Stomach (tissue), 9 donors: Measurements from ENCODE around the gene NT5DC1. TPM values are rescaled to one million over a fixed set of nuclear protein-coding genes. Genes with fewer than 3 reads are reported as not detected.

ENCODE experiments used
- DNase-seq, 2 donors: peaks; one replicate each; pipeline versions ENCODE4 v3.0.0 to v3.0.0-alpha.2; 2013 to 2019
- H3K27ac ChIP-seq, 5 donors: fragments of 200-600 bp in 4 of 5; sonication (generic) in 4 of 5; one replicate each; pipeline ENCODE4 v1.5.1; 2013 to 2019; ENCODE audit warnings: mild to moderate bottlenecking in 1 of 5, moderate library complexity in 1 of 5
- H3K27me3 ChIP-seq, 3 donors: fragments of 200-600 bp; sonication (generic); one replicate each; pipeline ENCODE4 v1.5.1; 2017 to 2019; ENCODE audit warnings: mixed run types in 1 of 3
- H3K36me3 ChIP-seq, 4 donors: fragments of 200-600 bp; sonication (generic); 1 replicate in 3 of 4; 2 replicates in 1 of 4; pipeline ENCODE4 v1.5.1; 2016 to 2019
- H3K4me1 ChIP-seq, 4 donors: fragments of 200-600 bp; sonication (generic); one replicate each; pipeline ENCODE4 v1.5.1; 2016 to 2019
- H3K4me3 ChIP-seq, 4 donors: fragments of 200-600 bp; sonication (generic) in 3 of 4; one replicate each; pipeline ENCODE4 v1.5.1; 2016 to 2019; ENCODE audit warnings: mild to moderate bottlenecking in 1 of 4
- H3K9me3 ChIP-seq, 4 donors: fragments of 200-600 bp; sonication (generic); one replicate each; pipeline ENCODE4 v1.5.1; 2016 to 2019
- EP300 ChIP-seq: sonication (generic); formaldehyde crosslinking; IDR thresholded peaks from one replicate; pipeline ENCODE4 v1.6.1; 2017; ENCODE audit warnings: antibody characterized with exemption
- POLR2A ChIP-seq, 4 donors: fragments of 450-650 bp; IDR thresholded peaks; one replicate each; pipeline ENCODE4 v1.6.1; 2016; ENCODE audit warnings: antibody characterized with exemption in 4 of 4, control low read depth in 2 of 4, mild to moderate bottlenecking in 1 of 4, moderate library complexity in 1 of 4
- POLR2AphosphoS5 ChIP-seq, 3 donors: sonication (generic); formaldehyde crosslinking; IDR thresholded peaks; one replicate each; pipeline ENCODE4 v1.6.1; 2016; ENCODE audit warnings: antibody characterized with exemption in 3 of 3
- WGBS, 5 donors: extraction: QIAGEN DNeasy Blood & Tissue Kit in 3 of 5; methylation state at CpG; one replicate each; pipeline versions ENCODE4 v1.1.5 to v1.1.7; 2013 to 2018; 5-methylcytosine and 5-hydroxymethylcytosine counted together
- intact Hi-C: fragments of 100-400 bp; cut with DNase I; formaldehyde crosslinking; loops from one replicate; pipeline ENCODE4 v1.15.1; 2023; ENCODE audit warnings: low total_unique reads
- polyA plus RNA-seq, 3 donors: library from polyadenylated mRNA; stranded (reverse); fragments of 200-250 nt; gene quantifications; one replicate each; pipeline ENCODE4 v1.2.3, GENCODE V29; 2013
- total RNA-seq, 5 donors: library from RNA; depleted of rRNA; stranded (reverse); fragments of >200 nt; gene quantifications; one replicate each; pipeline versions ENCODE4 v1.1.0 to v1.2.3, GENCODE V29; 2014 to 2016
- TF ChIP-seq, protein P1 (sequence below), 7 experiments: fragments of 450-650 bp in 4 of 7; fragments of 200-600 bp in 3 of 7; sonication (generic) in 3 of 7; IDR thresholded peaks; one replicate each; pipeline ENCODE4 v1.5.1; 2016 to 2019; ENCODE audit warnings: antibody characterized with exemption in 7 of 7, control low read depth in 2 of 7, mild to moderate bottlenecking in 1 of 7
- donor health status: healthy with polysubstance abuse.
- donor health status: Bipolar disorder and iron deficiency.
- donor health status: healthy.

The NT5DC1 gene
- total and polyA plus RNA-seq, 8 donors, result 8.0 to 136 (median 17.4) TPM

DNA sequence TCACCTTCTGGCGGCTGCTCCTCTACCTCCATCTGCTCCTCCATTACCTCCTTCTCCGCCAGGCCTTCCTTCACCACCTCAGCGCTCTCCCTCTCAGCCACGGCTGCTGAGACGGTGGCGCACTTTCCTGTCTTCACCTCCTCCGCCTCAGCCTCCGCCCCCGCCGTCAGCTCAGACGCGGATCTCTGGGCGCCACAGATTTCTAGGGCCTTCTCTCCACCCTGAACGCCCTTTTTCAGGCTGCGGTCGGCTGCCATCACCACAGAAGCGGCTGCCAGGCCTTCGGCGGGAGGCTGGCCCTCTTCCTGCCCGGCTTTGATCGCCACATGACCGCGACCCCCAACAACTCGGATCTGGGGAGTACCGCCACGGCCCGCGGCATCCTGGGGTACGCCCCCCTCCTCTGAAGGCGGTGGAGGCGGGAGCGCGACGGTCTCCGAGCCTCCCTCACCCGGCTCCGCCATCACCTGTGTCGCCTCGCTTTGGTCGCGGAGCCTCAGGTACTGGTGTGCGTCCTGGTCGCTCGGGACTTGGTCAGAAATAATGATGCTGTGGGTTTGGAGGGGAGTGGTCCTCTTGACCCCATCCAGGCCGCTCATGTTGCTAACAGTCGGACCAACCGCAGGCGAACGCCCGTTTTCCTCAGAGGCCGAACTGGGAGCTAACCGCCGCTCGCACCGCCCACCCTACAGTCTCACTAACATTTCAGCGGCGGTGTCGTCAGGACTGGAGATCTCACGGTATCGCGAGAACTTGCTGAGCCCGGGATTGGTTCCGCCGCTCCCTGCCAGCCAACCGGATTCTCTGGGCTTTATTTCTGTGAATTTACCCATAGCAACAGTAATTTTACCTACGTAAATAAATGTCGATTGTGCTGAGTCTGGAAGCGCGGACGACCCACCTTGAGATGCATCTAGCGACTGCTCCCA is 178.8 kb downstream of the NT5DC1 start, which contains the start of gene TSPYL1:
Gene TSPYL1, minus strand, starts transcription at position 699 of the 929 bp plus-strand sequence. Its CDS starts 100 bp downstream, at position 599.
- peak; percentile 99 for TF ChIP-seq POLR2AphosphoS5 (IDR thresholded peaks at IDR 0.05)
- no peak for TF ChIP-seq EP300
- TF ChIP-seq POLR2A (IDR thresholded peaks at IDR 0.05), result peak in 2 of 4 donors; percentile 96 to 99
- intact Hi-C loops, result no loop called here
- no peaks in the 10 kb centered on the region for H3K27me3 ChIP-seq
- WGBS, 5 donors, result 0 to 1% (median 0%) methylated on average over 55 to 71 of the region's 71 CpGs
- H3K27ac ChIP-seq, result peak within 1 kb of the TSS; percentile 96 to 100 (median 99)
- peaks cover 44 to 61% (median 54%) of the 10 kb centered on the region in 4 donors for H3K4me1 ChIP-seq
- H3K9me3 ChIP-seq, result no peaks in the 10 kb centered on the region
- peaks cover 0 to 10% (median 9%) of the 10 kb centered on the region in 4 donors for H3K36me3 ChIP-seq
- H3K4me3 ChIP-seq, result peak within 1 kb of the TSS; percentile 64 to 86 (median 84)
- DNase-seq, result peak; percentile 97 to 99

DNA sequence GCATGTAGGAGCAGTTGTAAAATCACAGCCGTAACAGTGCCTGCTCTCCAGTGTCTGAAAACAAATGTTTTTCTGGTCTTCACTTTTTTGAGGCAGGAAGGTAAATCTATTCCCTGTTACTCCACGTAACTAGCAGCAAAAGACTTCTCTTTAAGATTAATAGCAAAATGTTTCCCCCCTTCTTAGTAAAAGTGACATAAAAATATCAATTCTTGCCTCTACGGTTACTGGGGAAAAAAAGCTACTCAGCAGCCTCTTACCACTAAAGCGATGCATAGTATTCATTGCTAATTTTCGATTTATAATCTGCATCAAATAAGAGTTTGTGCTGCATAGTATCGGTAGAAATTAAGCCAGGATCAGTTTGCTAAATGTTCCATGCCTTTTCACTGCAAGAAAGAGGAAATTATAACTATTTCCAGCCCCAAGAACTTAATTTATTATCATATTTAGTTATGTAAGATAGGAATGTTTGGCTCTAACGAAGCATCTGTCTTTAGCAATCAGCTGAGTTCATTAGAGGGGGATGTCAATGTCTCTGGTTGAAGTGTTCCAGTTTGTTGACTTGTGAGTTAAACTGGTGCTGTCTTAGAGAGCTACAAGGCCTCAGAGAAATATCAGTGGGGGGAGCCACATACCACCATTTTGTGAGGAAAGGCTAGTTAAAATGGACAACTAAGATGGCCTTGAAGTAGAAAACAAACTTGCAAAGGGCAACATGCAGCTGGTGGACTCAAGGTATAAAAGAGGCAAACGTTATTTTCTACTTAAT is 179.7 kb downstream of the NT5DC1 start:
- intact Hi-C loops, result no loop called here
- H3K4me1 ChIP-seq, result peaks cover 40 to 53% (median 46%) of the 10 kb centered on the region in 4 donors
- H3K4me3 ChIP-seq, result peak overlapping the region; percentile 64 to 86 (median 84)
- DNase-seq, result peak in 1 of 2 donors; percentile 70
- TF ChIP-seq, protein P1, sequence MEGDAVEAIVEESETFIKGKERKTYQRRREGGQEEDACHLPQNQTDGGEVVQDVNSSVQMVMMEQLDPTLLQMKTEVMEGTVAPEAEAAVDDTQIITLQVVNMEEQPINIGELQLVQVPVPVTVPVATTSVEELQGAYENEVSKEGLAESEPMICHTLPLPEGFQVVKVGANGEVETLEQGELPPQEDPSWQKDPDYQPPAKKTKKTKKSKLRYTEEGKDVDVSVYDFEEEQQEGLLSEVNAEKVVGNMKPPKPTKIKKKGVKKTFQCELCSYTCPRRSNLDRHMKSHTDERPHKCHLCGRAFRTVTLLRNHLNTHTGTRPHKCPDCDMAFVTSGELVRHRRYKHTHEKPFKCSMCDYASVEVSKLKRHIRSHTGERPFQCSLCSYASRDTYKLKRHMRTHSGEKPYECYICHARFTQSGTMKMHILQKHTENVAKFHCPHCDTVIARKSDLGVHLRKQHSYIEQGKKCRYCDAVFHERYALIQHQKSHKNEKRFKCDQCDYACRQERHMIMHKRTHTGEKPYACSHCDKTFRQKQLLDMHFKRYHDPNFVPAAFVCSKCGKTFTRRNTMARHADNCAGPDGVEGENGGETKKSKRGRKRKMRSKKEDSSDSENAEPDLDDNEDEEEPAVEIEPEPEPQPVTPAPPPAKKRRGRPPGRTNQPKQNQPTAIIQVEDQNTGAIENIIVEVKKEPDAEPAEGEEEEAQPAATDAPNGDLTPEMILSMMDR (IDR thresholded peaks at IDR 0.05), result no peak
- TF ChIP-seq POLR2AphosphoS5 (IDR thresholded peaks at IDR 0.05), result no peak
- no peak for TF ChIP-seq POLR2A (IDR thresholded peaks at IDR 0.05)
- TF ChIP-seq EP300, result no peak
- H3K27ac ChIP-seq, result peak overlapping the region; percentile 96 to 100 (median 99)
- 9 to 15% (median 10%) methylated on average over 8 of the region's 8 CpGs for WGBS, 5 donors
- H3K36me3 ChIP-seq, result peaks cover 0 to 6% (median 5%) of the 10 kb centered on the region in 4 donors
- H3K9me3 ChIP-seq, result no peaks in the 10 kb centered on the region
- no peaks in the 10 kb centered on the region for H3K27me3 ChIP-seq

DNA sequence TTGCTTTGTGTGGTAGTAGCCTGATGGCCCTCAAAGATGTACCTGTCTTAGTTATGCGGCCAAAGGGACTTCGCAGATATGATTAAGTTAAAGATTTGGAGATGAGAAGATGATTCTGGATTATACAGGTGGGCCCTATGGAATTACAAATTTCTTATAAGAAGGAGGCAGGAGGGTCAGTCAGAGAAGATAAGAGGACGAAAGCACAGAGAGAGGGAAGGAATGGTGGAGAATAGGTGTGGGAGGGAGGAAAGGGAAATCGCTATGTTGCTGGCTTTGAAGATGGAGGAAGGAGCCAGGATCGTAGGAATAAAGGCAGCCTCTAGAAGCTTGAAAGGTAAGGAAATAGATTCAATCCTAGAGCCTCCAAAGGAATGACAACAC is 180.3 kb downstream of the NT5DC1 start:
- Histone ChIP-seq H3K4me1 (peaks cover 34 to 47% (median 40%) of the 10 kb centered on the region in 4 donors), H3K4me3 (no peak overlapping the region), H3K27ac (peak overlapping the region in 2 of 5 donors; percentile 99 to 100), H3K27me3 (no peaks in the 10 kb centered on the region), H3K9me3 (no peaks in the 10 kb centered on the region), H3K36me3 (peaks cover 0 to 6% (median 3%) of the 10 kb centered on the region in 4 donors)
- no peak for DNase-seq
- WGBS, 5 donors, result 83 to 90% (median 87%) methylated on average over 5 of the region's 5 CpGs
- intact Hi-C loops, result no loop called here
- TF ChIP-seq POLR2AphosphoS5 (IDR thresholded peaks at IDR 0.05) (no peak), EP300 (no peak), POLR2A (IDR thresholded peaks at IDR 0.05) (no peak)
- TF ChIP-seq, protein P1 (IDR thresholded peaks at IDR 0.05), result no peak

DNA sequence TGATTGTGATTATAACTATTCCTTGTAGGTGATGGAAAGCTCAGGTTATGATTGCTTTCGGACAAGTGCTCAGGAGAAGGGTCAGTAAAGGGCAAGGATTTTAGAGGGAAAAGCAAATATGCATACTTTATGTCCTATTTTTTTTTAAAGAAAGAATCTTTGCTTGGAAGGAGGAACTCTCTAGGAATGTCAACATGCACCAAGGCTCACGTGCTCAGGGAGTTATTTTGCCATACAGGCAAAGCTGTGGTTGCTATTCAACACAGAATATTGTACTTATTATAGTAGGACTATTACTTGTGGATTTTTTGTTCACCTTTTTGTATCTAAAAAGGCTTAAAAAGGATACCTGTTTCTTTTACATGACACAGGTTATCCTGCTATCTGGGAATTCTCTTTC is 182.0 kb downstream of the NT5DC1 start:
- no peak for DNase-seq
- H3K36me3 ChIP-seq, result peaks cover 0 to 6% (median 3%) of the 10 kb centered on the region in 4 donors
- H3K4me1 ChIP-seq, result peaks cover 16 to 29% (median 22%) of the 10 kb centered on the region in 4 donors
- H3K27me3 ChIP-seq, result no peaks in the 10 kb centered on the region
- intact Hi-C loops, result no loop called here
- TF ChIP-seq EP300 (no peak), POLR2AphosphoS5 (IDR thresholded peaks at IDR 0.05) (no peak), POLR2A (IDR thresholded peaks at IDR 0.05) (no peak)
- TF ChIP-seq, protein P1 (IDR thresholded peaks at IDR 0.05), result no peak
- no peaks in the 10 kb centered on the region for H3K9me3 ChIP-seq
- WGBS, 5 donors, result 43 to 72% (median 50%) methylated on average over 2 of the region's 2 CpGs
- H3K27ac ChIP-seq, result no peak overlapping the region
- H3K4me3 ChIP-seq, result no peak overlapping the region
